HG02852 (cell line): ENCODE measurements around the gene PPHLN1.

ENCODE experiments used
- ATAC-seq: cut with Tn5 transposase; IDR thresholded peaks from one replicate; pipeline ENCODE4 v1.9.1; 2021; ENCODE audit warnings: mild to moderate bottlenecking, moderate library complexity; ENCODE audit not compliant: unreplicated experiment

PPHLN1 gene

GRCh38 chr12:42325653-42326474, at the start of gene PPHLN1, which contains the start of gene ZCRB1:
Gene PPHLN1, plus strand, starts transcription at chr12:42326167. Its CDS starts 9,736 bp downstream, at chr12:42335903.
Gene ZCRB1, minus strand, starts transcription at chr12:42326094. Its CDS starts 1,992 bp downstream, at chr12:42324102.
- peak; percentile 94 for ATAC-seq

- ATAC-seq = no peak
Observed at GRCh38 chr12:42277396-42278127, 48.4 kb upstream of the PPHLN1 start.

GRCh38 chr12:42278128-42278510, 47.8 kb upstream of the PPHLN1 start:
- no peak for ATAC-seq

GRCh38 chr12:42281278-42281677, 44.7 kb upstream of the PPHLN1 start:
- ATAC-seq = no peak

- ATAC-seq = no peak
Observed at GRCh38 chr12:42281844-42282243, 44.1 kb upstream of the PPHLN1 start.

GRCh38 chr12:42282294-42282693, 43.7 kb upstream of the PPHLN1 start:
- ATAC-seq = no peak

GRCh38 chr12:42283739-42284138, 42.2 kb upstream of the PPHLN1 start:
- ATAC-seq = peak; percentile 25

GRCh38 chr12:42284157-42284556, 41.8 kb upstream of the PPHLN1 start:
- peak; percentile 51 for ATAC-seq

- ATAC-seq = no peak
Observed at GRCh38 chr12:42284876-42285275, 41.1 kb upstream of the PPHLN1 start.

- ATAC-seq = no peak
Observed at GRCh38 chr12:42285431-42285830, 40.5 kb upstream of the PPHLN1 start.

- ATAC-seq = no peak
Observed at GRCh38 chr12:42286741-42287140, 39.2 kb upstream of the PPHLN1 start.

GRCh38 chr12:42288544-42288943, 37.4 kb upstream of the PPHLN1 start:
- no peak for ATAC-seq

GRCh38 chr12:42291680-42292079, 34.3 kb upstream of the PPHLN1 start:
- ATAC-seq = no peak

- no peak for ATAC-seq
Observed at GRCh38 chr12:42296503-42297109, 29.4 kb upstream of the PPHLN1 start.

- ATAC-seq = no peak
Observed at GRCh38 chr12:42298887-42299286, 27.1 kb upstream of the PPHLN1 start.

GRCh38 chr12:42299392-42300308, 26.3 kb upstream of the PPHLN1 start:
- ATAC-seq = peak; percentile 86

- ATAC-seq = no peak
Observed at GRCh38 chr12:42306297-42306696, 19.7 kb upstream of the PPHLN1 start.

GRCh38 chr12:42308390-42308789, 17.6 kb upstream of the PPHLN1 start:
- ATAC-seq = no peak

GRCh38 chr12:42309996-42310395, 16.0 kb upstream of the PPHLN1 start:
- no peak for ATAC-seq

- ATAC-seq = no peak
Observed at GRCh38 chr12:42315108-42315507, 10.9 kb upstream of the PPHLN1 start.

GRCh38 chr12:42320796-42321195, 5.2 kb upstream of the PPHLN1 start:
- no peak for ATAC-seq
